Endodermal cell (in vitro differentiated cells): ENCODE measurements around the gene NDUFAF8. TPM values are rescaled to one million over a fixed set of nuclear protein-coding genes. Genes with fewer than 3 reads are reported as not detected.

Experiments
- DNase-seq: peaks from one replicate; pipeline ENCODE4 v3.0.0-alpha.2; 2017
- H3K27ac ChIP-seq: 2 replicates; pipeline ENCODE4 v1.5.1; 2013; ENCODE audit warnings: mild to moderate bottlenecking, low read depth, low read length, moderate library complexity
- H3K27me3 ChIP-seq: 2 replicates; pipeline ENCODE4 v1.6.1; 2013; ENCODE audit warnings: mild to moderate bottlenecking, low read length, moderate library complexity; ENCODE audit not compliant: insufficient read depth, control insufficient read depth, poor library complexity, severe bottlenecking
- H3K36me3 ChIP-seq: 2 replicates; pipeline ENCODE4 v1.7.0; 2013; ENCODE audit warnings: mild to moderate bottlenecking, low read length, moderate library complexity; ENCODE audit not compliant: control insufficient read depth, insufficient read depth
- H3K4me1 ChIP-seq: one replicate; pipeline ENCODE4 v1.7.0; 2013; ENCODE audit warnings: low read length; ENCODE audit not compliant: control insufficient read depth, insufficient read depth
- H3K4me3 ChIP-seq: 2 replicates; pipeline ENCODE4 v1.5.1; 2013; ENCODE audit warnings: mild to moderate bottlenecking, low read length, moderate library complexity
- H3K9ac ChIP-seq: 2 replicates; pipeline ENCODE4 v1.6.1; 2013; ENCODE audit warnings: mild to moderate bottlenecking, low read length, moderate library complexity; ENCODE audit not compliant: poor library complexity, severe bottlenecking; ENCODE audit errors: extremely low read depth
- H3K9me3 ChIP-seq: 2 replicates; pipeline ENCODE4 v1.6.1; 2013; ENCODE audit warnings: mild to moderate bottlenecking, low read length, moderate library complexity; ENCODE audit not compliant: control insufficient read depth
- H3K27ac Mint-ChIP-seq: 2 replicates; pipeline ENCODE4 v1.8.0; 2020; ENCODE audit warnings: mixed read lengths
- H3K27me3 Mint-ChIP-seq: 2 replicates; pipeline ENCODE4 v1.8.0; 2021; ENCODE audit warnings: mild to moderate bottlenecking, mixed read lengths; ENCODE audit not compliant: insufficient read depth
- H3K36me3 Mint-ChIP-seq: 2 replicates; pipeline ENCODE4 v1.8.0; 2020; ENCODE audit warnings: low read depth, mixed read lengths
- H3K4me1 Mint-ChIP-seq: 2 replicates; pipeline ENCODE4 v1.8.0; 2020; ENCODE audit warnings: mixed read lengths
- H3K4me3 Mint-ChIP-seq: 2 replicates; pipeline ENCODE4 v1.8.0; 2020; ENCODE audit warnings: mild to moderate bottlenecking, moderate library complexity, mixed read lengths
- H3K9me3 Mint-ChIP-seq: 2 replicates; pipeline ENCODE4 v1.8.0; 2020; ENCODE audit warnings: mild to moderate bottlenecking, mixed read lengths
- CTCF ChIP-seq: fragments of 200-600 bp; sonication (generic); conservative IDR thresholded peaks from 2 replicates; pipeline ENCODE4 v1.5.0; 2021; ENCODE audit warnings: antibody characterized with exemption, mild to moderate bottlenecking
- WGBS, 2 experiments: methylation state at CpG; one replicate each; pipeline versions ENCODE4 v1.1.5 to v1.1.7; 2013; ENCODE audit warnings: missing lambda C conversion rate in 2 of 2, mixed read lengths in 1 of 2; ENCODE audit not compliant: insufficient coverage in 1 of 2, insufficient read length in 1 of 2; 5-methylcytosine and 5-hydroxymethylcytosine counted together
- total RNA-seq, 2 donors: library from RNA; stranded (reverse); fragmentation: NEBNext Ultra II Directional in 1 of 2; extraction: Animal tissue kit (Norgen Biotek cat#: 25700) in 1 of 2; gene quantifications; 2 replicates in 1 of 2; 3 replicates in 1 of 2; pipeline ENCODE4 v1.2.1, GENCODE V29; 2021

The NDUFAF8 gene
- total RNA-seq, 2 donors from 2014 or later: 42.7 to 48.7 TPM

- no peak overlapping the region for H3K4me3 ChIP-seq
- DNase-seq: no peak
- H3K27ac ChIP-seq: no peak overlapping the region
- H3K27me3 Mint-ChIP-seq: peaks cover 1% of the 10 kb centered on the region
- H3K9me3 Mint-ChIP-seq: no peaks in the 10 kb centered on the region
- no peaks in the 10 kb centered on the region for H3K4me1 ChIP-seq
- H3K36me3 ChIP-seq: peaks cover 8% of the 10 kb centered on the region
- H3K4me3 Mint-ChIP-seq: no peak overlapping the region
- H3K9ac ChIP-seq: no peak overlapping the region
- H3K36me3 Mint-ChIP-seq: peaks cover 17% of the 10 kb centered on the region
- 92 to 94% methylated on average over 26 to 31 of the region's 31 CpGs for WGBS, 2 experiments
- no peak for TF ChIP-seq CTCF
- H3K27me3 ChIP-seq: no peaks in the 10 kb centered on the region
- H3K27ac Mint-ChIP-seq: no peak overlapping the region
- no peaks in the 10 kb centered on the region for H3K4me1 Mint-ChIP-seq
- no peaks in the 10 kb centered on the region for H3K9me3 ChIP-seq
Observed at GRCh38 chr17:81231121-81231645, 7.9 kb upstream of the NDUFAF8 start.

DNA sequence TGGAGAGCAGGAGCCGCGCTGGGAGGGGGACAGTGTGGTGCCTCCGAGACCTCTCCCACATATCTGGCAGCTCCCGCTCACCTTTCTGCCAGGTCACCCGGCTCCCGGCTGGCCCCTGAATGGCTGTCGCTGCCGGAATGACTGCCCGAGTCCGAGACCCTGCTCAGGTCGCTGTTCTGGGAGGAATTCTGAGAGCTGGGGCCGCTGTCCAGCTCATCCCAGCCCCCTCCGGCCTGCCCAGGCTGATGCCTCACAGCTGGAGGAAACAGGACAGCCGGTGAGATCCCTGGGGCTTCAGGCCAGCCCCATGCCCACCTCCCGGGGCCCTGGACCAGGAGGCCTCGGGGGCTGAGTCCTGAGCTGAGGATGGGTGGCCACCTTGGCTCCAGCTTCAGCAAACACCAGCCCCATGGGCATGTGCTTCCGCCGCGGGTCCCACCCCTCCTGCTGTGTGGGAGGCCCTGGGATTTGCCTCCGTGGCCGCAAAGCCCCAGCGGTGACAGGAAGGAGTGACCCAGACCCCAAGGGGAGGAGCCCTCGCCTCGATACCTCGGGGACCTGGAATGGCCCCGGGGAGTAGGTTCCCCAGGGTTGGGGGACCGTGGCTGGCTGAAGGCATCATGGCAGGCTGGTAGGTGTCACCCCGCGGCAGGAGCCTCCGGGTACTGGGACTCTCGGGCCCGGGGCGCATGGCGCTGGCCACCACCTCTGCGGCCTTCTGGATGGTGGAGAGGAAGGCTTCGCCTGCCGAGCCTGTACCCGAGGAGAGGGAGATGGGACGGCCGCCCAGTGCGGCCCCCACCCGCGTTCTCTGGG lies 7.1 kb upstream of the NDUFAF8 start:
- H3K9ac ChIP-seq: no peak overlapping the region
- H3K36me3 ChIP-seq: peaks cover 8% of the 10 kb centered on the region
- 92 to 94% methylated on average over 22 to 43 of the region's 43 CpGs for WGBS, 2 experiments
- Mint-ChIP-seq H3K4me3 (no peak overlapping the region), H3K9me3 (no peaks in the 10 kb centered on the region), H3K4me1 (no peaks in the 10 kb centered on the region), H3K36me3 (peaks cover 17% of the 10 kb centered on the region), H3K27ac (no peak overlapping the region), H3K27me3 (no peaks in the 10 kb centered on the region)
- no peak for TF ChIP-seq CTCF
- no peak for DNase-seq
- H3K27me3 ChIP-seq: no peaks in the 10 kb centered on the region
- no peaks in the 10 kb centered on the region for H3K4me1 ChIP-seq
- H3K27ac ChIP-seq: no peak overlapping the region
- H3K9me3 ChIP-seq: no peaks in the 10 kb centered on the region
- no peak overlapping the region for H3K4me3 ChIP-seq

- Histone ChIP-seq H3K9me3 (no peaks in the 10 kb centered on the region), H3K36me3 (peaks cover 8% of the 10 kb centered on the region), H3K9ac (no peak overlapping the region), H3K27ac (no peak overlapping the region), H3K27me3 (no peaks in the 10 kb centered on the region), H3K4me3 (no peak overlapping the region), H3K4me1 (peaks cover 3% of the 10 kb centered on the region)
- no peak for DNase-seq
- H3K27me3 Mint-ChIP-seq: no peaks in the 10 kb centered on the region
- H3K27ac Mint-ChIP-seq: no peak overlapping the region
- peaks cover 17% of the 10 kb centered on the region for H3K36me3 Mint-ChIP-seq
- TF ChIP-seq CTCF: no peak
- H3K4me1 Mint-ChIP-seq: peaks cover 1% of the 10 kb centered on the region
- WGBS, 2 experiments: 94 to 98% methylated on average over 8 to 19 of the region's 19 CpGs
- H3K4me3 Mint-ChIP-seq: no peak overlapping the region
- H3K9me3 Mint-ChIP-seq: no peaks in the 10 kb centered on the region
Observed at GRCh38 chr17:81232616-81233241, 6.4 kb upstream of the NDUFAF8 start.
